ENCODE data around the gene FMN1. TPM values are rescaled to one million over a fixed set of nuclear protein-coding genes. Genes with fewer than 3 reads are reported as not detected.

The FMN1 gene
- total RNA-seq, 2 donors from 2014 or later = 0.60 to 1.1 TPM

- H3K9ac ChIP-seq (ENCODE audit: extremely low read depth, low read length, poor library complexity, severe bottlenecking) = no peak overlapping the region
- no peak overlapping the region for H3K4me3 ChIP-seq (ENCODE audit: low read length)
- Mint-ChIP-seq H3K4me3 (no peak overlapping the region), H3K27me3 (ENCODE audit: insufficient read depth) (no peaks in the 10 kb centered on the region), H3K9me3 (peaks cover 12% of the 10 kb centered on the region), H3K27ac (no peak overlapping the region), H3K36me3 (ENCODE audit: low read depth) (no peaks in the 10 kb centered on the region), H3K4me1 (peaks cover 4% of the 10 kb centered on the region)
- H3K36me3 ChIP-seq (ENCODE audit: control insufficient read depth, insufficient read depth, low read length) = no peaks in the 10 kb centered on the region
- H3K4me1 ChIP-seq (ENCODE audit: control insufficient read depth, insufficient read depth, low read length) = no peaks in the 10 kb centered on the region
- DNase-seq = no peak
- TF ChIP-seq CTCF (conservative IDR thresholded peaks at IDR 0.05) = no peak
- H3K27me3 ChIP-seq (ENCODE audit: control insufficient read depth, insufficient read depth, low read length, poor library complexity, severe bottlenecking) = no peaks in the 10 kb centered on the region
- H3K9me3 ChIP-seq (ENCODE audit: control insufficient read depth, low read length) = peaks cover 7% of the 10 kb centered on the region
- H3K27ac ChIP-seq (ENCODE audit: low read depth, low read length) = no peak overlapping the region
Observed at GRCh38 chr15:33001926-33002325, 192.6 kb downstream of the FMN1 start.

GRCh38 chr15:32998979-32999672 lies 195.4 kb downstream of the FMN1 start:
- H3K27ac ChIP-seq (ENCODE audit: low read depth, low read length) = no peak overlapping the region
- 93 to 100% methylated on average over 3 to 4 of the region's 4 CpGs for WGBS, 2 experiments (ENCODE audit: insufficient coverage in 1 of 2, insufficient read length in 1 of 2)
- TF ChIP-seq CTCF (conservative IDR thresholded peaks at IDR 0.05) = no peak
- H3K27ac Mint-ChIP-seq = no peak overlapping the region
- peaks cover 6% of the 10 kb centered on the region for H3K4me1 Mint-ChIP-seq
- no peaks in the 10 kb centered on the region for H3K27me3 Mint-ChIP-seq (ENCODE audit: insufficient read depth)
- no peaks in the 10 kb centered on the region for H3K27me3 ChIP-seq (ENCODE audit: control insufficient read depth, insufficient read depth, low read length, poor library complexity, severe bottlenecking)
- H3K36me3 ChIP-seq (ENCODE audit: control insufficient read depth, insufficient read depth, low read length) = no peaks in the 10 kb centered on the region
- DNase-seq = no peak
- H3K9ac ChIP-seq (ENCODE audit: extremely low read depth, low read length, poor library complexity, severe bottlenecking) = no peak overlapping the region
- no peaks in the 10 kb centered on the region for H3K36me3 Mint-ChIP-seq (ENCODE audit: low read depth)
- H3K9me3 ChIP-seq (ENCODE audit: control insufficient read depth, low read length) = peaks cover 7% of the 10 kb centered on the region
- H3K4me3 ChIP-seq (ENCODE audit: low read length) = no peak overlapping the region
- peaks cover 9% of the 10 kb centered on the region for H3K9me3 Mint-ChIP-seq
- H3K4me3 Mint-ChIP-seq = no peak overlapping the region
- H3K4me1 ChIP-seq (ENCODE audit: control insufficient read depth, insufficient read depth, low read length) = no peaks in the 10 kb centered on the region

- Histone ChIP-seq H3K4me1 (ENCODE audit: control insufficient read depth, insufficient read depth, low read length) (no peaks in the 10 kb centered on the region), H3K27ac (ENCODE audit: low read depth, low read length) (no peak overlapping the region), H3K9ac (ENCODE audit: extremely low read depth, low read length, poor library complexity, severe bottlenecking) (no peak overlapping the region), H3K27me3 (ENCODE audit: control insufficient read depth, insufficient read depth, low read length, poor library complexity, severe bottlenecking) (no peaks in the 10 kb centered on the region), H3K4me3 (ENCODE audit: low read length) (no peak overlapping the region), H3K36me3 (ENCODE audit: control insufficient read depth, insufficient read depth, low read length) (no peaks in the 10 kb centered on the region), H3K9me3 (ENCODE audit: control insufficient read depth, low read length) (peaks cover 7% of the 10 kb centered on the region)
- Mint-ChIP-seq H3K4me3 (no peak overlapping the region), H3K36me3 (ENCODE audit: low read depth) (no peaks in the 10 kb centered on the region), H3K27me3 (ENCODE audit: insufficient read depth) (no peaks in the 10 kb centered on the region), H3K27ac (no peak overlapping the region), H3K9me3 (peaks cover 9% of the 10 kb centered on the region), H3K4me1 (peaks cover 14% of the 10 kb centered on the region)
- TF ChIP-seq CTCF (conservative IDR thresholded peaks at IDR 0.05) = no peak
- DNase-seq = no peak
- WGBS, 2 experiments (ENCODE audit: insufficient coverage in 1 of 2, insufficient read length in 1 of 2) = 100% methylated on average over 1 of the region's 1 CpG; no CpG with 5 or more reads in 1 of the 2 experiments
Observed at GRCh38 chr15:32998182-32998581, 196.3 kb downstream of the FMN1 start.

Data from endodermal cell (in vitro differentiated cells).